ENCODE measurements around the gene TPST2. TPM values are rescaled to one million over a fixed set of nuclear protein-coding genes. Genes with fewer than 3 reads are reported as not detected.

TPST2 gene
- total RNA-seq, 4 donors from 2014 or later = 32.3 to 110 (median 65.4) TPM

DNA sequence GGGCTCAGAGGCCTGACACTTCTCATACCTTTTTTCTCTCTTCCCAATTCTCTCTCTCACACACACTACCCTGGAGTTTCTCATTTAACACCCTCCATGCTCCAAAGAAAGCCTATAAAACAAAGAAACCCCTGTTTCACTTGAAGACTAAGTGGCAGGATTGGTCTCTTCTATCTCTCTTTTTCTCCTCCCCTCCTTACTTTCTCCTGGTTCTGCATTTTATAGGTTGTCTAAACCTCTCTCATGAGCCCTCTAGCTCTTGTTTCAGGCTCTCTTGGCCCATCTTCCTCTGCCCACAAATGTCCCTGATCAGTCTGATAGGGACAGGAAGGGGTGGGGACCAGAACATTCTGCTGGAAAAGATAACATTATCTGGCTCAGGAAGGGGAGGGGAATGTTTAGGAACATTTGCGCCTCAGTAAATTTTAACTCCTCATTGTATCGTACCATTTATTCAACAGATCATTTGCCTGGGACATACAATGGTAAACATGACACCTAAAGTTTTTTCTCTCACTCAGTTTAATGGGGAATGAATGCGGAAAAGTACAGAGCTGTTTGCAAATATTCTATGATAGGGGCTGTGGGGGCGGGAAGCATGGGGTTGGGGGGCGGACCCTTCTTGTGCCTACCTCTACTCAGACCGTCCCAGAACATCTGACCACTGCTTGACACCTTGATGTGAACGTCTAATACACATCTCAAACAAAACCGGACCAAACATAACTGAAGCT, 42.7 kb upstream of the TPST2 start:
- H3K36me3 ChIP-seq = no peaks in the 10 kb centered on the region
- DNase-seq (no peak), ATAC-seq (peak; percentile 56 to 86)
- in situ Hi-C loops (cut with MboI; ENCODE audit: low sequenced_read_pairs in 4 of 4) (no loop called here), intact Hi-C loops (cut with DNase I; ENCODE audit: low total_unique reads) (no loop called here)
- no peaks in the 10 kb centered on the region for H3K27me3 ChIP-seq
- H3K4me1 ChIP-seq = peaks cover 0 to 3% of the 10 kb centered on the region in 2 donors
- H3K27ac ChIP-seq = peak overlapping the region; percentile 57 to 69 (median 63)
- no peaks in the 10 kb centered on the region for H3K9me3 ChIP-seq
- TF ChIP-seq CTCF (IDR thresholded peaks at IDR 0.05 in 4 of 5, conservative IDR thresholded peaks at IDR 0.05 in 1 of 5) = no peak
- H3K4me3 ChIP-seq = no peak overlapping the region

- intact Hi-C loops (cut with DNase I; ENCODE audit: low total_unique reads) (no loop called here), in situ Hi-C loops (cut with MboI; ENCODE audit: low sequenced_read_pairs in 4 of 4) (no loop called here)
- TF ChIP-seq POLR2A (IDR thresholded peaks at IDR 0.05) (no peak), CTCF (IDR thresholded peaks at IDR 0.05 in 4 of 5, conservative IDR thresholded peaks at IDR 0.05 in 1 of 5) (no peak)
- Histone ChIP-seq H3K4me1 (peaks cover 0 to 3% of the 10 kb centered on the region in 2 donors), H3K9me3 (no peaks in the 10 kb centered on the region), H3K27me3 (no peaks in the 10 kb centered on the region), H3K27ac (no peak overlapping the region), H3K4me3 (no peak overlapping the region), H3K36me3 (no peaks in the 10 kb centered on the region)
- ATAC-seq = no peak
- DNase-seq = no peak
Measured at GRCh38 chr22:26631282-26631681, 41.4 kb upstream of the TPST2 start.

GRCh38 chr22:26629988-26630761, 40.2 kb upstream of the TPST2 start:
- in situ Hi-C loops (cut with MboI; ENCODE audit: low sequenced_read_pairs in 4 of 4) = no loop called here
- no peak overlapping the region for H3K27ac ChIP-seq
- DNase-seq = no peak
- no peaks in the 10 kb centered on the region for H3K27me3 ChIP-seq
- ATAC-seq = no peak
- intact Hi-C loops (cut with DNase I; ENCODE audit: low total_unique reads) = no loop called here
- no peak for TF ChIP-seq POLR2A (IDR thresholded peaks at IDR 0.05)
- no peaks in the 10 kb centered on the region for H3K36me3 ChIP-seq
- no peak overlapping the region for H3K4me3 ChIP-seq
- peaks cover 0 to 3% of the 10 kb centered on the region in 2 donors for H3K4me1 ChIP-seq
- H3K9me3 ChIP-seq = no peaks in the 10 kb centered on the region

- ATAC-seq = no peak
- Histone ChIP-seq H3K4me1 (no peaks in the 10 kb centered on the region), H3K27ac (no peak overlapping the region), H3K36me3 (no peaks in the 10 kb centered on the region), H3K27me3 (no peaks in the 10 kb centered on the region), H3K4me3 (no peak overlapping the region), H3K9me3 (no peaks in the 10 kb centered on the region)
- TF ChIP-seq CTCF (IDR thresholded peaks at IDR 0.05 in 4 of 5, conservative IDR thresholded peaks at IDR 0.05 in 1 of 5) (no peak), POLR2A (IDR thresholded peaks at IDR 0.05) (no peak)
- in situ Hi-C loops (cut with MboI; ENCODE audit: low sequenced_read_pairs in 4 of 4) = no loop called here
- intact Hi-C loops (cut with DNase I; ENCODE audit: low total_unique reads) = no loop called here
- DNase-seq = no peak
Measured at GRCh38 chr22:26624803-26625202, 34.9 kb upstream of the TPST2 start.

DNA sequence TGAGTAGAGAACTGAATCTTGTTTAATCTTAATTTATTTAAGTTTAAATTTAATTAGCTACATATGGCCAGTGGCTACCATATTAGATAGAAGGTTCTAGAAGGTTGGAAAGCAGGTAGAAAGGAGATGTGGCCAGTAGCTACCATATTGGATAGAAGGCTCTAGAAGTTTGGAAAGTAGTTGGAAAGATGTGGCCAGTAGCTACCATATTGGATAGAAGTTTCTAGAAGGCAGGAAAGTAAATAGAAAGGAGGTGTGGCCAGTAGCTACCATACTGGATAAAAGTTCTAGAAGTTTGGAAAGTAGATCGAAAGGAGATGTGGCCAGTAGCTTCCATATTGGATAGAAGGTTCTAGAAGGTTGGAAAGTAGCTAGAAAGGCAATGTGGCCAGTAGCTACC, 34.1 kb upstream of the TPST2 start:
- H3K4me3 ChIP-seq = no peak overlapping the region
- intact Hi-C loops (cut with DNase I; ENCODE audit: low total_unique reads) (no loop called here), in situ Hi-C loops (cut with MboI; ENCODE audit: low sequenced_read_pairs in 4 of 4) (no loop called here)
- no peak for DNase-seq
- TF ChIP-seq POLR2A (IDR thresholded peaks at IDR 0.05) (no peak), CTCF (IDR thresholded peaks at IDR 0.05 in 4 of 5, conservative IDR thresholded peaks at IDR 0.05 in 1 of 5) (no peak)
- H3K27me3 ChIP-seq = no peaks in the 10 kb centered on the region
- H3K9me3 ChIP-seq = no peaks in the 10 kb centered on the region
- ATAC-seq = no peak
- no peaks in the 10 kb centered on the region for H3K4me1 ChIP-seq
- H3K27ac ChIP-seq = no peak overlapping the region
- no peaks in the 10 kb centered on the region for H3K36me3 ChIP-seq
